HG03432 (cell line): ENCODE data around the gene AARSD1.
"Not testable (repeated sequence)": the region's sequence is repeated elsewhere in the genome, so short reads cannot be mapped to it uniquely, and the experiment has no call there.

Experiments
- ATAC-seq: cut with Tn5 transposase; IDR thresholded peaks from one replicate; pipeline ENCODE4 v1.9.1; 2021; ENCODE audit warnings: mild to moderate bottlenecking, moderate library complexity; ENCODE audit not compliant: unreplicated experiment

Gene AARSD1, protein sequence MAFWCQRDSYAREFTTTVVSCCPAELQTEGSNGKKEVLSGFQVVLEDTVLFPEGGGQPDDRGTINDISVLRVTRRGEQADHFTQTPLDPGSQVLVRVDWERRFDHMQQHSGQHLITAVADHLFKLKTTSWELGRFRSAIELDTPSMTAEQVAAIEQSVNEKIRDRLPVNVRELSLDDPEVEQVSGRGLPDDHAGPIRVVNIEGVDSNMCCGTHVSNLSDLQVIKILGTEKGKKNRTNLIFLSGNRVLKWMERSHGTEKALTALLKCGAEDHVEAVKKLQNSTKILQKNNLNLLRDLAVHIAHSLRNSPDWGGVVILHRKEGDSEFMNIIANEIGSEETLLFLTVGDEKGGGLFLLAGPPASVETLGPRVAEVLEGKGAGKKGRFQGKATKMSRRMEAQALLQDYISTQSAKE

GRCh38 chr17:42964161-42964932 is at the start of gene AARSD1:
TSS of gene AARSD1 (minus strand) at chr17:42964454. CDS start at chr17:42964440, 14 bp downstream.
- ATAC-seq, result peak; percentile 84

GRCh38 chr17:43013296-43013695 is 49.0 kb upstream of the AARSD1 start:
- ATAC-seq, result no peak

DNA sequence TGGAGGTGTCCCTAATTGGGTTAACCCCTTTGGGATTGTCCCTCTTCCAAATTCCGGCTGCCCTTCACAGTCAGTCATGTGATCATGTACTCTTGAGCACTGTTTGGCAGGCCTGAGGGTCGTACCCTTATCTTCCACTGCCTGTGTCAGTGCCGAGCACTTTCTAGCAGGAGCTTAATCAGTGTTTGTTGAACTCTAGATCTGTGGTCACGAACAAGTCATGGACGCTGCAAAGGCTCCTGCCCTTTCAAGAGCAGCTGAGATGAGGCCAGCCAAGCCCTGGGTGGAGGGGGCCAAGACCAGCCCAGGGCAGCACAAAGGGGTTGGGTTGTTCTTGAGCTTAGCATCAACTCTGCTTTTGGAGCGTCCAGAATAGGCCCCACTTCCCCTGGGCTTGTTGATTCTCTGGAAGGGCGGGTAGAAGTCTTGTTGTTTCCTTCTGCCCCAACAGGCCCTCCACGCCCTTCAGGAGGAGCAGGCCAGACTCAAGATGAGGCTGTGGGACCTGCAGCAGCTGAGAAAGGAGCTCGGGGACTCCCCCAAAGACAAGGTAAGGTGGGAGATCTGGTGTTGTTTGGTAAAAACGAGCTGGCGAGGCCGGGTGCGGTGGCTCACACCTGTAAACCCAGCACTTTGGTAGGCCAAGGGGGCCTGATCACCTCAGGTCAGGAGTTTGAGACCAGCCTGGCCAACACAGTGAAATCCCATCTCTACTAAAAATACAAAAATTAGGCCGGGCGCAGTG is 47.6 kb upstream of the AARSD1 start:
- ATAC-seq, result no peak

DNA sequence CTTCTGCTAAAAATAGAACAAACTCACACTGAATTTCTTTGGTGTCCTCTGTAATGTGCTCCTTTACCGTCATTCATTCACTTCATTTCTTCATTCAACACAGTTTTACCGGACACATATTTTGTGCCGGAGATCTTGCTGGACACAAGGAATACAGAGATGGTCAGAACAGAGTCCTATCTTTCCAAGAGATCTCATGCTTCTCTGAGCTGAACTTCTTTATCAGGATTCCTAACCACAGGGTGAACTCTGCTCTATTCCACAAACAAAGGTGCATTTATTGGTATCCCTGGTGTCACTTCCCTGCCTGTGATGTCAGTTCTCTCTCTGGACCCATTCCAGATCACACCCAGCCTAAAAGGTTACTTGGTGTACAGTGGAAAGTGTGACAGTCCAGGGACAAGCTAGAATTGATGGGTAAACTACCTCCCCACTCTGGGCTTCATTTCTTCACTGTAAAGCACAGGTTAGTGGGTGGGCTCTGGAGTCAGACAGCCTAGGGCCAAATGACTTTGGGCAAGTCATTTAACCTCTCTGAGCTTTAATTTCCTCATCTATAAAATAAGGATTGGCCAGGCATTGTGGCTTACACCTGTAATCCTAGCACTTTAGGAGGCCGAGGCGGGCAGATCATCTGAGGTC is 46.5 kb upstream of the AARSD1 start:
- ATAC-seq, result no peak

GRCh38 chr17:43006639-43007551 is 42.6 kb upstream of the AARSD1 start, which contains the start of gene IFI35:
TSS of gene IFI35 (plus strand) at chr17:43006784. CDS start at chr17:43006948, 164 bp downstream.
- peak; percentile 84 for ATAC-seq

DNA sequence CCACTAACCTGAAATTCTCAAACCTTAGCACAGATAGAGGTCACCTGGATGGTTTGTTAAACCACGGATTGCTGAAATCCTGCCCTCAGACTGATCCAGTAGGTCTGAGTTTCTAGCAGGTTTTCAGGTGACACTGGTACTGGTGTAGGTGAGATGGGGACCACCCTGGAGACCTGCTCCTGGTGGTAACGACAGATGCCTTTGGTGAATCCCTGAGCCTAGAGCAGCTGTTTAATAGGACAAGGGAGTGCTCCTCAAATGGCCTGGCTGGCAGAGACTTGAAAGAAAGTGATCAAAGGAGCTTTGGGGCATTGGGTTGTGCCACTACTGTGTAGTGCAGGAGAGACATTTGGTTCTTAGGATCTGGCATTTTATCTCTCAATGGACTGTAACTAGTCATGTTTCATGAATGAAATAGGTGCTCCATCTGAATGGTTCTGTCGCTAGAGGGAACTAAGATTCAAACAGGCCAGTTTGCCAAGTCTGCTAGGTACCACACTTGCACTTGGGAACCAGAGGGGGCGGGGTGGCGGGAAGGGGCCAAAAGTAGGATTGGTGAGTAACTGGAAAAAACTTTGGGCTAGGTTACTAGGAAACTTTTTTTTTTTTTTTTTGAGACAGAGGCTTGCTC is 39.4 kb upstream of the AARSD1 start:
- no peak for ATAC-seq

- ATAC-seq, result not testable (repeated sequence)
Measured at GRCh38 chr17:43000894-43001293, 36.6 kb upstream of the AARSD1 start.

DNA sequence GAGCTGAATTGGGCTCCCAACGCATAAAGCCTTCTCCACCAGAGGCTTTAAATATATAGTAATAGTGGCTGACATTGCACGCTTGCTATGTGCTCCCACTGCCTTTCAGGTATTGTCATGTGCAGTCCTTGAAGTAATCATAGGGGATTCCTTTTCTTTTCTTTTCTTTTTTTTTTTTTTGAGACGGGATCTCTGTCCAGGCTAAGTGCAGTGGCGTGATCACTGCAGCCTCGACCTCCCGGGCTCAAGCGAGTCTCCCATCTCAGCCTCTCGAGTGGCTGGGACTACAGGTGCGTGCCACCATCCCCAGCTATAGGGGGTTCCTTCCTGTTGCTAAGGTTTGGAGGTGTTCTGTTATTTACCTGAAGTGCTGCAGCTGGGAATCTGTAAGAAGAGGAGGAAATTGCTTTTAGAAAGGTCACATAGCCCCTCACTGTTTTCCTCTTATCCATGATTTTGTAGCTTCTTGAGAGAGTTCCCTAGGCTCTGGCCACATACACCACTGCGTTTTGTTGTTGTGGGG is 34.8 kb upstream of the AARSD1 start:
- ATAC-seq, result no peak

- ATAC-seq, result peak; percentile 93
Measured at GRCh38 chr17:42997984-42998938, 34.0 kb upstream of the AARSD1 start, which contains the start of gene RPL27. TSS of gene RPL27 (plus strand) at chr17:42998419. CDS start at chr17:42998751, 332 bp downstream.

DNA sequence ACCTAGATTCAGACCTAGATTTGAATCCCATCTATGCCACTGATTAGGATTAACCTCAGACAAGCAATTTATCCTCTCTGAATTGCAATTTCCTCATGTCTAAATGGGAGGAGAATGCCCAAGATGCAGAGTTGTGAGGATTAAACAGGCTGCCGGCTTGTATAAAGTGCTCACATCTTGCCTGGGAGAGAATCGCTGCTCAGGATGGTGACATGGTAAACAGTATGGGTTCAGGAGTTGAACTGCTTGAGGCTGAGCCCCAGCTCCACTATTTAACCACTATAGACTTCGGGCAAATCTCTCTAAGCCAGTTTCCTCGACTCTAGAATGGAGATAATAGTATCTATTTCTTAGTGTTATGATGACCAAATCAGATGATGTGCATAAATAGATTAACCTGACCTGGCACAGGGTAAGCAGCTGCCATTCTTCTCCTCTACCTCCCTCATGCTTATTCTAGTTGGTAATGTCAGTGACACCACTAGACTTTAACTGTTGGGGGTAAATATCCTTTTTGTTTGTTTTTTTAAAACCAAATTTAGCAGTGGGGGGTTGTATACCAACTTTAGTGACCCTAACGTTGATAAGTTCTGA is 33.2 kb upstream of the AARSD1 start:
- ATAC-seq, result no peak

- ATAC-seq, result not testable (repeated sequence)
Measured at GRCh38 chr17:42993913-42994312, 29.7 kb upstream of the AARSD1 start.

GRCh38 chr17:42992872-42993271 is 28.6 kb upstream of the AARSD1 start:
- ATAC-seq, result no peak

DNA sequence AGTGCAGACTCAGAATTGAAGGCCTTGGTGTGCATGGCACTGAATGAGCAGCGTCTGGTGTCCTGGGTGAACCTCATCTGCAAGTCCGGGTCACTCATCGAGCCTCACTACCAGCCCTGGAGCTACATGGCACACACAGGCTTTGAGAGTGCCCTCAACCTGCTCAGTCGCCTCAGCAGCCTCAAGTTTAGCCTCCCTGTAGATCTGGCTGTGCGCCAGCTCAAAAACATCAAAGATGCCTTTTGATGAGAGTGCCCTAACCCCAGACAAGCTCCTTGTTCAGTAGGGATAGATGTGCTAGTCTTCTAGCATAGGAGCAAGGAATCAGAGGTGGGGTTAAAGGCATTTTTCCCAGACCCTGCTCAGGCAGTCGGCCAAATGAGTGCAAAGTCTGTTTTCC is 27.2 kb upstream of the AARSD1 start:
- ATAC-seq, result no peak

GRCh38 chr17:42989726-42990652 is 25.7 kb upstream of the AARSD1 start:
- no peak for ATAC-seq

GRCh38 chr17:42989141-42989540 is 24.9 kb upstream of the AARSD1 start:
- ATAC-seq, result no peak

DNA sequence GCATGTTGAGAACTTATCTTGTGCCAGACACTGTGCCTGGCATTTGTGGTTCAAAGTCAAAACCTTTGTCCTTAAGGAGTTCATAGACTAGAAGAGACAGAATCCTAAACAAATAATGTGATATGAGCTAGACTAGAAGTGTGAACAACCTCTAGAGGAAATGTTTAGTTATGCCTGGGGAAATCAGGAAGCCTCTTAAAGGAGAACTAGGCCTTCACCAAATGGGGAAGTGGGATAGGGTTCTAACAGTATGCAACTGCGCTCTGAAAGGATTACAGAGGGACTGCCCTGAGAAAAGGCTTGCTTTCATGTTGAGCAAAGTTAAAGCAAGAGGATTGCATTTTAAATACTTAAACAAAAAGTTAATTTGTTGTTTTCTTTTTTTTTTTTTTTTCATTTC is 21.0 kb upstream of the AARSD1 start:
- no peak for ATAC-seq
